DND-41 (cell line): ENCODE results near the gene UPF3A.

Source experiments
- ATAC-seq: fragments of 200-7000 bp; cut with Tn5 transposase; 3 replicates; pipeline ENCODE4 v1.9.1; 2021; ENCODE audit warnings: low read depth; ENCODE audit not compliant: insufficient read depth
- DNase-seq: peaks from one replicate; pipeline ENCODE4 v3.0.0-alpha.2; 2020
- H2AFZ ChIP-seq: 2 replicates; pipeline ENCODE4 v1.6.0; 2012; ENCODE audit warnings: low read depth, low read length
- H3K27ac ChIP-seq: 2 replicates; pipeline ENCODE4 v1.5.1; 2012; ENCODE audit warnings: low read length, inconsistent platforms
- H3K27me3 ChIP-seq: fragments of 200-600 bp; sonication (generic); 2 replicates; pipeline ENCODE4 v1.6.0; 2012; ENCODE audit warnings: low read length, mild to moderate bottlenecking, inconsistent platforms; ENCODE audit not compliant: insufficient read depth, poor library complexity
- H3K36me3 ChIP-seq: 2 replicates; pipeline ENCODE4 v1.5.1; 2012; ENCODE audit warnings: low read length, inconsistent platforms; ENCODE audit not compliant: insufficient read depth
- H3K4me1 ChIP-seq: 2 replicates; pipeline ENCODE4 v1.5.1; 2012; ENCODE audit warnings: mild to moderate bottlenecking, low read length; ENCODE audit not compliant: insufficient read depth
- H3K4me2 ChIP-seq: 2 replicates; pipeline ENCODE4 v1.6.0; 2012; ENCODE audit warnings: mild to moderate bottlenecking, moderate library complexity, low read length, inconsistent platforms; ENCODE audit not compliant: insufficient read depth
- H3K4me3 ChIP-seq, 2 experiments: fragments of 200-600 bp in 1 of 2; shearing (Covaris generic) in 1 of 2; 2 replicates each; pipeline ENCODE4 v1.5.1; 2012 to 2016; ENCODE audit warnings: inconsistent platforms in 2 of 2, low read length in 2 of 2, mild to moderate bottlenecking in 2 of 2, low read depth in 1 of 2, moderate library complexity in 1 of 2
- H3K79me2 ChIP-seq: 2 replicates; pipeline ENCODE4 v1.6.0; 2012; ENCODE audit warnings: low read length, inconsistent platforms; ENCODE audit not compliant: insufficient read depth
- H3K9ac ChIP-seq: 2 replicates; pipeline ENCODE4 v1.6.0; 2012; ENCODE audit warnings: low read depth, mild to moderate bottlenecking, inconsistent platforms, low read length, moderate library complexity
- H3K9me3 ChIP-seq: 2 replicates; pipeline ENCODE4 v1.5.1; 2012; ENCODE audit warnings: low read length, moderate library complexity, mild to moderate bottlenecking, inconsistent platforms; ENCODE audit not compliant: insufficient read depth, severe bottlenecking
- H4K20me1 ChIP-seq: 2 replicates; pipeline ENCODE4 v1.6.0; 2012; ENCODE audit warnings: low read length; ENCODE audit not compliant: insufficient read depth
- CTCF ChIP-seq: IDR thresholded peaks from 2 replicates; pipeline ENCODE4 v1.5.1; 2012; ENCODE audit warnings: borderline replicate concordance, low read length, moderate library complexity, mild to moderate bottlenecking; ENCODE audit not compliant: poor library complexity, severe bottlenecking; ENCODE audit errors: extremely low read depth
- EZH2 ChIP-seq: IDR thresholded peaks from 3 replicates; pipeline ENCODE4 v1.6.1; 2012; ENCODE audit warnings: borderline replicate concordance, low read depth, mild to moderate bottlenecking, moderate library complexity, low read length, inconsistent platforms; ENCODE audit not compliant: severe bottlenecking

The UPF3A gene

DNA sequence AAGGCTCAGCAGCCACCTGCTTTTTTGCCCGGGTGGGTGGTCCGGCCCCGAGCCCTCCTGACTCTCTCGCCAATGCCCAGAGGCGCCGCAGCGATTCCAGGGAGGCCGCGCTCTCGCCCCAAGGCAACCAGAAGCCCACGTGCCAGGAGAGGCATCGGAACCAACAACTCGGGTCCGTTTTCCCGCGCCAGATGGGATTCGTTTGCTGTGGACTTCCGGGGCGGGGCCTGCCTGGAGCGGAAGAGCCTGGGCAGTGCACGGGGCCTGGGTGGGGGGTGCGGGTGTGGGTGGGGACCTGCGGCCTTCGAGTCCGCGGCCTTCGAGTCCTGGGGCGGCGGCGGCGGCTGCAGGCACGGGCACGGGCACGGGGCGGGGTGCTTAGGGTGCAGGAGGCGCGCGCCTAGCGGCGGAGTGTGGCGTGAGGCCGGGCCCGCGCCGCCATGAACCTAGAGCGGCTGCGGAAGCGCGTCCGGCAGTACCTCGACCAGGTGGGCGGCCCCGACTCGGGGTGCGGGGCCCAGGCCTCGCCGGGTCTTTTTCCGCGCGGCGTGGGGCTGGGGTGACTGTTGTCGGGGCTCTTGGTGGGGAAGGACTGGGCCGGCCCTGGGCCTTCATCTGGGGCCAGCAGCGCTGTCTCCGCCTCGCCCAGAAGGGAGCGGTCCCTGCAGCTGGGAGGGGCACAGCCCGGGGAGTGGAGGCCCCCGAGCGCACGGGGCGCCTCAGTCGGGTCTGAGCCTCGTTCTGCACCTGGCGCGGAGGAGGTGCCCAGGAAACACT, 46.6 kb upstream of the UPF3A start, which contains the start of gene CDC16:
TSS of gene CDC16 (plus strand) at position 253 of the 777 bp plus-strand sequence. CDS start at position 441, 188 bp downstream.
- Histone ChIP-seq H3K79me2 (peaks cover 31% of the 10 kb centered on the region), H3K27me3 (no peaks in the 10 kb centered on the region), H3K4me3 (peak within 1 kb of the TSS; percentile 72 to 79), H4K20me1 (peaks cover 8% of the 10 kb centered on the region; the same call in 1 of the 2 replicates), H3K9me3 (no peaks in the 10 kb centered on the region), H3K4me2 (peak within 1 kb of the TSS; percentile 86), H3K27ac (peak within 1 kb of the TSS; percentile 73), H3K36me3 (peaks cover 37% of the 10 kb centered on the region), H2AFZ (peak within 1 kb of the TSS; percentile 90), H3K9ac (peak within 1 kb of the TSS; percentile 85), H3K4me1 (peaks cover 24% of the 10 kb centered on the region)
- TF ChIP-seq EZH2 (no peak), CTCF (peak; percentile 28)
- ATAC-seq (peak; percentile 92), DNase-seq (peak; percentile 91)

GRCh38 chr13:114235697-114236096, 45.7 kb upstream of the UPF3A start:
- no peaks in the 10 kb centered on the region for H3K27me3 ChIP-seq
- H3K4me3 ChIP-seq = peak overlapping the region; percentile 72 to 79
- DNase-seq = no peak
- peaks cover 45% of the 10 kb centered on the region for H3K36me3 ChIP-seq
- H3K79me2 ChIP-seq = peaks cover 31% of the 10 kb centered on the region
- TF ChIP-seq CTCF (no peak), EZH2 (no peak)
- H3K4me2 ChIP-seq = peak overlapping the region; percentile 86
- peaks cover 8% of the 10 kb centered on the region; the same call in 1 of the 2 replicates for H4K20me1 ChIP-seq
- H3K27ac ChIP-seq = peak overlapping the region; percentile 73
- H3K9me3 ChIP-seq = no peaks in the 10 kb centered on the region
- peak overlapping the region; percentile 85 for H3K9ac ChIP-seq
- peaks cover 24% of the 10 kb centered on the region for H3K4me1 ChIP-seq
- no peak for ATAC-seq
- H2AFZ ChIP-seq = no peak overlapping the region

DNA sequence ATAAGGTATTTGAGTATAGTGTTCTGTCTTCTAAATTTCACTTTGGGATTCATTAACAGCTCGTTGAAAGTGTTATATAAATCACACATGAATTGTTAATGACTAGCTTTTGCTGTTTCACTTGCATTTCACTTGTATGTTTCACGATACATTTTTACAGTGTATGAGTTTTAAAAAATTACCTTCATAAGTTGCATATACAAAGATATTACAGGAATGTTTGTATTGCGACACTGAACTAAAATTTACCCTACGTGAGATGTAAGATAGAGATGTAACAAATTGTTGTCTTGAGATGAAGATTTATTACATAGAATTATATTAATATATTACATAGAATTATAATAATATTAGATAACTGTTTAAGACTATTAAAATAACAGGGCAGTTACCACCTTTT, 45.2 kb upstream of the UPF3A start:
- H3K4me2 ChIP-seq = peak overlapping the region; percentile 86
- ATAC-seq = no peak
- H2AFZ ChIP-seq = no peak overlapping the region
- H3K27me3 ChIP-seq = no peaks in the 10 kb centered on the region
- H3K4me3 ChIP-seq = peak overlapping the region; percentile 72 to 79; a peak in 3 of 4 replicates
- no peak for TF ChIP-seq CTCF
- TF ChIP-seq EZH2 = no peak
- peaks cover 51% of the 10 kb centered on the region for H3K36me3 ChIP-seq
- peak overlapping the region; percentile 73 for H3K27ac ChIP-seq
- no peaks in the 10 kb centered on the region for H3K9me3 ChIP-seq
- H3K9ac ChIP-seq = peak overlapping the region; percentile 85
- no peak for DNase-seq
- peaks cover 8% of the 10 kb centered on the region; the same call in 1 of the 2 replicates for H4K20me1 ChIP-seq
- H3K4me1 ChIP-seq = peaks cover 24% of the 10 kb centered on the region
- peaks cover 35% of the 10 kb centered on the region for H3K79me2 ChIP-seq
